Gastrocnemius medialis (tissue), 4 donors: ENCODE results near the gene SPATA2. TPM values are rescaled to one million over a fixed set of nuclear protein-coding genes. Genes with fewer than 3 reads are reported as not detected.

Source experiments
- ATAC-seq, 2 donors: fragments of 150-250 bp; one replicate each; pipeline ENCODE4 v1.9.1; 2016
- DNase-seq, 2 donors: peaks; one replicate each; pipeline ENCODE4 v3.0.0-alpha.2; 2019
- H3K27ac ChIP-seq, 4 donors: fragments of 200-600 bp; sonication (generic); 1 replicate in 1 of 4; 2 replicates in 3 of 4; pipeline ENCODE4 v1.5.1; 2016 to 2018; ENCODE audit warnings: mild to moderate bottlenecking in 2 of 4, moderate library complexity in 1 of 4
- H3K27me3 ChIP-seq, 3 donors: fragments of 200-600 bp; sonication (generic) in 2 of 3; 1 replicate in 1 of 3; 2 replicates in 2 of 3; pipeline versions ENCODE4 v1.5.1 to v1.6.0; 2016 to 2019; ENCODE audit warnings: mild to moderate bottlenecking in 1 of 3, moderate library complexity in 1 of 3
- H3K36me3 ChIP-seq, 2 donors: fragments of 200-600 bp; sonication (generic) in 1 of 2; one replicate each; pipeline ENCODE4 v1.5.1; 2017 to 2018
- H3K4me1 ChIP-seq, 2 donors: fragments of 200-600 bp; sonication (generic) in 1 of 2; one replicate each; pipeline ENCODE4 v1.5.1; 2016 to 2017; ENCODE audit warnings: mild to moderate bottlenecking in 2 of 2
- H3K4me3 ChIP-seq, 4 donors: fragments of 200-600 bp; sonication (generic) in 3 of 4; 1 replicate in 1 of 4; 2 replicates in 3 of 4; pipeline ENCODE4 v1.5.1; 2016 to 2019; ENCODE audit warnings: mild to moderate bottlenecking in 2 of 4
- H3K9me3 ChIP-seq, 3 donors: fragments of 200-600 bp; sonication (generic) in 2 of 3; 1 replicate in 1 of 3; 2 replicates in 2 of 3; pipeline ENCODE4 v1.5.1; 2016 to 2019
- CTCF ChIP-seq, 5 experiments: fragments of 450-650 bp in 3 of 5; fragments of 200-600 bp in 2 of 5; sonication (generic) in 2 of 5; IDR thresholded peaks in 4 of 5; conservative IDR thresholded peaks in 1 of 5; 1 replicate in 4 of 5; 2 replicates in 1 of 5; pipeline ENCODE4 v1.5.1; 2016 to 2019; ENCODE audit warnings: antibody characterized with exemption in 5 of 5, mild to moderate bottlenecking in 3 of 5, moderate library complexity in 3 of 5
- POLR2A ChIP-seq, 2 donors: fragments of 450-650 bp; IDR thresholded peaks; one replicate each; pipeline ENCODE4 v1.6.1; 2017; ENCODE audit warnings: antibody characterized with exemption in 2 of 2, mild to moderate bottlenecking in 2 of 2, moderate library complexity in 2 of 2
- in situ Hi-C, 4 donors: fragments of 200-750 bp; cut with MboI; loops; one replicate each; pipeline versions ENCODE4 v1.15.0 to v1.8.0; 2017; ENCODE audit warnings: low sequenced_read_pairs in 4 of 4
- intact Hi-C: fragments of 100-400 bp; cut with DNase I; formaldehyde crosslinking; loops from one replicate; pipeline ENCODE4 v1.15.1; 2023; ENCODE audit warnings: low total_unique reads
- total RNA-seq, 4 donors: library from RNA; depleted of rRNA; stranded (reverse); fragments of >200 nt; gene quantifications; one replicate each; pipeline versions ENCODE4 v1.1.0 to v1.2.3, GENCODE V29; 2016

Gene SPATA2
- total RNA-seq, 4 donors from 2014 or later, result 7.7 to 10.7 (median 9.7) TPM

DNA sequence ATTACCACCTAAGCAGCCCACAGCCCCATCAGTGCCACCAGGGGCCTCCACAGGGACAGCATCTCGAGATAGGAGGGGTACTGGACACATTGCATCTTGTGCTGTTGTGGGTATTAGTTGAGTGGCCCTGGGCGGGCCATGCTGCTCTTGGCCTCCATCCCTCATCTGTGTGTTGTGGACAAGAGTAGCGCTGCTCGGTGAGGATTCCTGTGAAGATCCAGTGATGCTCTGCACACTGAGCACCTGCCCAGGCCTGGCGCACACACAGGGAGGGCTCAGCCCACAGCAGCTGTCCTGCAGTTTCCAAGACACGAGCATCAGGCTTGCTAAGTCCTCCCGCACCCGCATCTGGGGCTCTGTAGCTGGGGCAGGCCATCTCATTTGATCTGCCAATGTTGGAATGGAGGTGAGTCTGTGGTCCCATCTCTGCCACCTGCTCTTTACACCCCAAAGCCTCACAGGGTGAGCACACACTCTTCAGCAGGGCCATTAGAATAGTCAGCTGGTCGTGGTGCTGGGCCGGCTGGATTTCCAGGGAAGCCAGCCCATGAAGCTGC, 32.0 kb downstream of the SPATA2 start:
- Histone ChIP-seq H3K27me3 (no peaks in the 10 kb centered on the region), H3K4me1 (peaks cover 6 to 10% of the 10 kb centered on the region in 2 donors), H3K9me3 (no peaks in the 10 kb centered on the region), H3K36me3 (peaks cover 0 to 58% of the 10 kb centered on the region in 2 donors), H3K4me3 (no peak overlapping the region), H3K27ac (no peak overlapping the region)
- TF ChIP-seq CTCF (IDR thresholded peaks at IDR 0.05 in 4 of 5, conservative IDR thresholded peaks at IDR 0.05 in 1 of 5), result no peak
- TF ChIP-seq POLR2A (IDR thresholded peaks at IDR 0.05), result no peak
- intact Hi-C loops (no loop called here), in situ Hi-C loops (no loop called here)
- DNase-seq (no peak), ATAC-seq (no peak)

DNA sequence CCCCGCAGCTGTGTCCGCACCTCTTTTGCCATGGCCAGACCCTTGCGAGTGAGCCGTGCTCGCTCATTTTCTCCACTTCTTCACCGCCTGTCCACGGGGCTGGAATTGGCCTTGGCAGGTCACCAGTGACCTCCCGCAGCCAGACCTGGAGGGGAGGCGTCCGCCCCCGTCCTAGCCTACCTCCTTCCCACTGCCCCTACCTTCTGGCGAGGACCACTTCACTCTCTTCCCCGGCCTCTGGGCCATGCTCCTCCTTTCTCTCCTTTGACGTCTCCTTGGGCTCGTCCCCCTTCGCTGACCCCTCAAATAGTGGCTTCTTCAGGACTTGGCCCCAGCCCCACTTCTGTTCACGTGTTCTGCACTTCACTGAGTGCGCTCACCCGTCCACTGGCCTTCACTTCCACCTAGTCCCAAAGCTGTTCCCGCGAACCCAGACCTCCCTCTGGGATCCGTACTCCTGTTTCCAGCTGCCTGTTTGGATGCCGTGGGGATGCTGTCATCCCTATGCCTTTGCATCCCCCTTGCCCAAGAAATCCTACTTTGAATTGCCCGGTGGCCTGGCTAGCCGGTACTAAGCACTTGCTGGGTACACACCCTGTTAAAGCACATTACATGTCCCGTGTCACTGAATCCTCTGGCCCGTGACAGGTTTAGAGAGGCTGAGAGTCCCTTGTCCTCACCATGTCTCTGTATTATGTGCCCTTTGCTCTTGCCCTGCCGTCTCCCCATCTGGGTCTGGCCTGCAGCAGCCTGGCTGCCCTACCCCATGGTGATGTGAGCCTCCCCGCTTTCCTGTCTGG, 33.0 kb downstream of the SPATA2 start:
- intact Hi-C loops, result no loop called here
- DNase-seq (no peak), ATAC-seq (no peak)
- H3K4me3 ChIP-seq, result no peak overlapping the region
- H3K27me3 ChIP-seq, result no peaks in the 10 kb centered on the region
- H3K4me1 ChIP-seq, result peaks cover 0 to under 1% of the 10 kb centered on the region in 2 donors
- no peaks in the 10 kb centered on the region for H3K9me3 ChIP-seq
- H3K27ac ChIP-seq, result no peak overlapping the region
- H3K36me3 ChIP-seq, result peaks cover 0 to 64% of the 10 kb centered on the region in 2 donors
- in situ Hi-C loops, result no loop called here
- no peak for TF ChIP-seq CTCF (IDR thresholded peaks at IDR 0.05 in 4 of 5, conservative IDR thresholded peaks at IDR 0.05 in 1 of 5)
- TF ChIP-seq POLR2A (IDR thresholded peaks at IDR 0.05), result no peak

- in situ Hi-C loops, result no loop called here
- H3K36me3 ChIP-seq, result peaks cover 0 to 69% of the 10 kb centered on the region in 2 donors
- intact Hi-C loops, result no loop called here
- no peaks in the 10 kb centered on the region for H3K27me3 ChIP-seq
- ATAC-seq (no peak), DNase-seq (no peak)
- no peaks in the 10 kb centered on the region for H3K9me3 ChIP-seq
- no peak for TF ChIP-seq POLR2A (IDR thresholded peaks at IDR 0.05)
- no peak for TF ChIP-seq CTCF (IDR thresholded peaks at IDR 0.05 in 4 of 5, conservative IDR thresholded peaks at IDR 0.05 in 1 of 5)
- H3K27ac ChIP-seq, result no peak overlapping the region
- H3K4me3 ChIP-seq, result no peak overlapping the region
- H3K4me1 ChIP-seq, result no peaks in the 10 kb centered on the region
Observed at GRCh38 chr20:49880724-49881445, 34.4 kb downstream of the SPATA2 start.

DNA sequence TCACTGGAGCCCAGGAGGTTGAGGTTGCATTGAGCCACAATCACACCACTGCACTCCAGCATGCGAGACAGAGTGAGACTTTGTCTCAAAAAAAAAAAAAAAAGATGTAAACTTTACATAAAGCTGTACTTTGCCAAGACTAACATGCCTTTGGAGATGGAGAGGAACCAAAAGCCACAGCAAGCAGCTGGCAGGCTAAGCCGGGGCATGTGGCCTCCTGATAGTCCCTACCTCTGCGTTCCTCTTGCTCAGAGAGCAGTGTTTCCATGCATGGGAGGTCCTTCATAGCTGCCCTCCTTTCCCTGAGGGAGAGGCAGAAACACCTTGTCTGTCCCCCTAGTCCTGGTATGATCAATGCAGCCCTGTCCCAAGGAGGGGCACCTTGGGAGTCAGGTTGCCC, 35.2 kb downstream of the SPATA2 start:
- Histone ChIP-seq H3K4me3 (no peak overlapping the region), H3K36me3 (peaks cover 0 to 68% of the 10 kb centered on the region in 2 donors), H3K27ac (no peak overlapping the region), H3K27me3 (no peaks in the 10 kb centered on the region), H3K4me1 (no peaks in the 10 kb centered on the region), H3K9me3 (no peaks in the 10 kb centered on the region)
- DNase-seq (no peak), ATAC-seq (no peak)
- no peak for TF ChIP-seq POLR2A (IDR thresholded peaks at IDR 0.05)
- no peak for TF ChIP-seq CTCF (IDR thresholded peaks at IDR 0.05 in 4 of 5, conservative IDR thresholded peaks at IDR 0.05 in 1 of 5)
- intact Hi-C loops (no loop called here), in situ Hi-C loops (no loop called here)
